KMS-11 (cell line): ENCODE results near the gene MCRS1.
"Not testable (repeated sequence)": the region's sequence is repeated elsewhere in the genome, so short reads cannot be mapped to it uniquely, and the experiment has no call there.

Experiments
- H2AFZ ChIP-seq: fragments of 200-600 bp; sonication (generic); 2 replicates; pipeline ENCODE4 v1.6.1; 2016; ENCODE audit warnings: antibody characterized with exemption, mixed run types, low read depth
- H3K27ac ChIP-seq: fragments of 200-600 bp; sonication (generic); 2 replicates; pipeline ENCODE4 v1.6.1; 2016; ENCODE audit warnings: mild to moderate bottlenecking, mixed run types
- H3K27me3 ChIP-seq: fragments of 200-600 bp; sonication (generic); 2 replicates; pipeline ENCODE4 v1.6.1; 2017; ENCODE audit warnings: mild to moderate bottlenecking, low read depth, mixed run types, moderate library complexity; ENCODE audit not compliant: insufficient read depth
- H3K36me3 ChIP-seq: fragments of 200-600 bp; sonication (generic); 2 replicates; pipeline ENCODE4 v1.6.1; 2017; ENCODE audit warnings: mild to moderate bottlenecking, mixed run types; ENCODE audit not compliant: insufficient read depth
- H3K4me1 ChIP-seq: fragments of 200-600 bp; sonication (generic); 2 replicates; pipeline ENCODE4 v1.6.1; 2016; ENCODE audit warnings: mild to moderate bottlenecking, low read depth, mixed run types; ENCODE audit not compliant: poor library complexity, severe bottlenecking
- H3K4me2 ChIP-seq: fragments of 200-600 bp; sonication (generic); 2 replicates; pipeline ENCODE4 v1.7.0; 2016; ENCODE audit warnings: mild to moderate bottlenecking, mixed run types
- H3K4me3 ChIP-seq: fragments of 200-600 bp; sonication (generic); IDR thresholded peaks from 2 replicates; pipeline ENCODE4 v1.6.1; 2017; ENCODE audit warnings: low read depth, low read length, mixed read lengths; ENCODE audit not compliant: insufficient read depth
- H3K79me2 ChIP-seq: fragments of 200-600 bp; sonication (generic); 2 replicates; pipeline ENCODE4 v1.6.1; 2016; ENCODE audit warnings: low read depth, mixed run types; ENCODE audit not compliant: insufficient read depth
- H3K9ac ChIP-seq: fragments of 200-600 bp; sonication (generic); 2 replicates; pipeline ENCODE4 v1.6.1; 2016; ENCODE audit warnings: mild to moderate bottlenecking, mixed run types
- H4K20me1 ChIP-seq: fragments of 200-600 bp; sonication (generic); 2 replicates; pipeline ENCODE4 v1.6.1; 2016; ENCODE audit warnings: mild to moderate bottlenecking, mixed run types; ENCODE audit not compliant: insufficient read depth
- TF ChIP-seq, protein P1 (sequence below): fragments of 200-600 bp; sonication (generic); conservative IDR thresholded peaks from 2 replicates; pipeline ENCODE4 v1.6.1; 2017; ENCODE audit warnings: low read depth, mild to moderate bottlenecking, antibody characterized with exemption, low read length, moderate library complexity, mixed read lengths

MCRS1 gene

DNA sequence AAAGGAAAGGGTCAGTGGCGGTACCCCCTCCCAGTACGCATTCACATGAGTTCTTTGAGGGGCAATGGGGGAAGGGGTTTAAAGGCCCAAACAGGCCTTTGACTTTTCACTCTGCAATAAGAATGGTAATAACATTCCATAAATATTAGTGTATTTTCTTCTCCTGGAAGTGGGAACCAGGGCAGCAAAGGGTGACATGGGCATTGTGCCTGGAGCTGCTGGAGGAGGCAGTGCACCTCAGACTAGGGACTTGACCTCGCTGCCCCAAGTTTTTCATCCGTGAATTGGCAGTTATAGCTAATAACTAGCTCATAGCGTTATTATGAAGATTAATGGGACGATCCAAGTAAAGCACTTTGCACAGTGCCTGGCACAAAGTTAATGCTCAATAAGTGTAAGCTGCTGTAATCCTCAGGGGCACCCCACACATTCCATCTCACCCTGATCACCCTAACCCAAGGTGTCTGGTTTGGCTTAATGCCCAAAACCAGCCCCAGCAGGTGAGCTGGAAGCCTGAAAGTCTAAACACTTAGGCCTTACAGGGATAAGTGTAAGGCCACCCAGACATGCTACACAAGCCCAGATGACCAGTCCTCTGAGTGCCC, 31.9 kb downstream of the MCRS1 start:
- TF ChIP-seq, protein P1, sequence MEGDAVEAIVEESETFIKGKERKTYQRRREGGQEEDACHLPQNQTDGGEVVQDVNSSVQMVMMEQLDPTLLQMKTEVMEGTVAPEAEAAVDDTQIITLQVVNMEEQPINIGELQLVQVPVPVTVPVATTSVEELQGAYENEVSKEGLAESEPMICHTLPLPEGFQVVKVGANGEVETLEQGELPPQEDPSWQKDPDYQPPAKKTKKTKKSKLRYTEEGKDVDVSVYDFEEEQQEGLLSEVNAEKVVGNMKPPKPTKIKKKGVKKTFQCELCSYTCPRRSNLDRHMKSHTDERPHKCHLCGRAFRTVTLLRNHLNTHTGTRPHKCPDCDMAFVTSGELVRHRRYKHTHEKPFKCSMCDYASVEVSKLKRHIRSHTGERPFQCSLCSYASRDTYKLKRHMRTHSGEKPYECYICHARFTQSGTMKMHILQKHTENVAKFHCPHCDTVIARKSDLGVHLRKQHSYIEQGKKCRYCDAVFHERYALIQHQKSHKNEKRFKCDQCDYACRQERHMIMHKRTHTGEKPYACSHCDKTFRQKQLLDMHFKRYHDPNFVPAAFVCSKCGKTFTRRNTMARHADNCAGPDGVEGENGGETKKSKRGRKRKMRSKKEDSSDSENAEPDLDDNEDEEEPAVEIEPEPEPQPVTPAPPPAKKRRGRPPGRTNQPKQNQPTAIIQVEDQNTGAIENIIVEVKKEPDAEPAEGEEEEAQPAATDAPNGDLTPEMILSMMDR, result no peak
- H4K20me1 ChIP-seq, result no peaks in the 10 kb centered on the region
- H3K27ac ChIP-seq, result no peak overlapping the region
- H3K27me3 ChIP-seq, result peaks cover 28% of the 10 kb centered on the region
- H2AFZ ChIP-seq, result no peak overlapping the region
- no peak overlapping the region for H3K4me3 ChIP-seq
- no peak overlapping the region for H3K4me2 ChIP-seq
- no peaks in the 10 kb centered on the region for H3K36me3 ChIP-seq
- H3K4me1 ChIP-seq, result peaks cover 27% of the 10 kb centered on the region
- H3K9ac ChIP-seq, result no peak overlapping the region
- H3K79me2 ChIP-seq, result no peaks in the 10 kb centered on the region

DNA sequence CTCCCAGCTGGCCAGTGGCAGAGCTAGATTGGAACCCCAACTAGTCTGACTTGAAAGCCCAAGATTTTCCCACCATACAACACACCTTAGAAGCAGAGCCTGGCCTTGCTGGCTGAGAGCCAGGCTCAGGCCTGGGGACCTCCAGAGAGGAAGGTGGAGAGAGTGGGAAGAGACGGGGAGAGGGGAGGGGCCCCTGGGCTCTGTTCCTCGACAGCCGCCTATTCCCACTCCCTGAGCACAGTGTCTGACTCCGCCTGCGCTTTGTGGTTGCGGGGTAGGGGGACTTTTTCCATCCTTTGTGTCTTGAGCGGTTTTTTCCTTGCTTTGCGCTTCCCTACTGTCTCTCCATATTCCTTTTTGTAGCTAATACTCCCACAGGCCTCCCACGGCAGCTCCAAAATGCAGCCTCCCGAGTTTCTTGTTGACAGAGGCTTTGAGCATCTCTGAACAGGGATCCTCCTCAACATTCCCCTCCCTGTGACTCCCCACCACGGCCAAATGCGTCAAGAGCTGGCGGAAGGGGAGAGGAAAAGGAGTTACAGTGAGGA, 33.1 kb downstream of the MCRS1 start:
- no peaks in the 10 kb centered on the region for H3K79me2 ChIP-seq
- H3K4me1 ChIP-seq, result peaks cover 27% of the 10 kb centered on the region
- H3K4me3 ChIP-seq, result no peak overlapping the region
- H3K9ac ChIP-seq, result no peak overlapping the region
- no peaks in the 10 kb centered on the region for H3K36me3 ChIP-seq
- no peak overlapping the region for H3K27ac ChIP-seq
- H2AFZ ChIP-seq, result no peak overlapping the region
- no peaks in the 10 kb centered on the region for H4K20me1 ChIP-seq
- peaks cover 22% of the 10 kb centered on the region for H3K27me3 ChIP-seq
- H3K4me2 ChIP-seq, result no peak overlapping the region
- TF ChIP-seq, protein P1, result no peak

DNA sequence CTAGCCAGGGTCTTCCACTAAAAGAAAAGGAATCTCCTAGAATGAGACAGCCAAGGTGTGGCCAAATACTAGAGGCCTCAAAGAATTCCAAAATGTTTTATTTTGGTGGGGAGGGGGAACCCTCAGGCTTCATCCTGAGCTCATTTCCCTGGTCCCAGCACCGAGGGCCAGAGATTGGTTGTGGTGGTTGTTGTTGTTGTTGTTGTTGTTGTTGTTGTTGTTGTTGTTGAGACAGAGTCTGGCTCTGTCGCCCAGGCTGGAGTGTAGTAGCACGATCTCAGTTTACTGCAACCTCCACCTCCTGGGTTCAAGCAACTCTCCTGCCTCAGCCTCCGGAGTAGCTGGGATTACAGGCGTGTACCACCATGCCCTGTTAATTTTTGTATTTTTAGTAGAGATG, 33.8 kb downstream of the MCRS1 start:
- H3K4me1 ChIP-seq, result peaks cover 24% of the 10 kb centered on the region
- not testable (repeated sequence) for H3K4me3 ChIP-seq, H4K20me1 ChIP-seq, H3K79me2 ChIP-seq, H2AFZ ChIP-seq, H3K36me3 ChIP-seq, H3K4me2 ChIP-seq, H3K27ac ChIP-seq, H3K9ac ChIP-seq
- H3K27me3 ChIP-seq, result peaks cover 17% of the 10 kb centered on the region

DNA sequence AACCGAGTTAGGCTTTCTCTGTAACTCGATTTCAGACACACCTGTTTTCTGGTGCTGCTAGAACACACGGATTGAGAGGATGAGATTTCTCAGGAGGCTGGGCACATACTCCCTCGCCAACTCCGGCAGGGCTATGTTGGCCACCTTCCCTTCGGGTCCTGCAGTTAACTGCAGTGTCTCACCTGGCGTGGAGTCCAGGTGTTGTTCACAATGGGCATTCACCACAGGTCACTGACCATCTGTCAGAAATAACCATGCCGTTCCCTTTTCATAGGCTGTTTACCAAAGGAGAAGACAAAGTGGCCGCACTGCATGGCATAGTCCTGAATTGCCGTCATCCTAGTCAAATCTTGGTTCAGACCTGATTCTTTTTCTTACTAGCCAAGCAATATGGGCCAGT, 34.6 kb downstream of the MCRS1 start:
- H3K27me3 ChIP-seq, result peaks cover 17% of the 10 kb centered on the region
- no peak overlapping the region for H3K4me2 ChIP-seq
- H2AFZ ChIP-seq, result no peak overlapping the region
- no peaks in the 10 kb centered on the region for H4K20me1 ChIP-seq
- TF ChIP-seq, protein P1, result no peak
- H3K79me2 ChIP-seq, result no peaks in the 10 kb centered on the region
- H3K9ac ChIP-seq, result no peak overlapping the region
- no peak overlapping the region for H3K27ac ChIP-seq
- H3K4me3 ChIP-seq, result no peak overlapping the region
- H3K4me1 ChIP-seq, result peaks cover 24% of the 10 kb centered on the region
- no peaks in the 10 kb centered on the region for H3K36me3 ChIP-seq

DNA sequence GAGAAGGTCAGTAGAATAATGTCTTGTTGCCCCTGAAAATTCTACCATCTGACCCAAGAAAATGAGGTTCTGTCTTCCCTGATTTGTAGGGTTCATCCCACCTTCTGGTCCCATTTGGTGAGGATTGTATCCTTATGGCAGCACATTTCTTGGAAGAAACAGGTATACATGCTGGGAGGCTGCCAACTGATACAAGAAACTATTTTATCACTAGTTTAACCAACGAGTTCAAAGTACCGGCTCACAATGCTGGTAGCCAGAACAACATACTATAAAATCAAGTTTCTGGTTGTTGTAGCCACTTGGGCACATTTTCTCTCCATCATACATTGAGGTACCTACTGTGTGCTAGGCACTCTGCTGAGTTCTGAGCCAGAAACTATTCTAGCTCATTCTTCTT, 36.2 kb downstream of the MCRS1 start:
- Histone ChIP-seq H4K20me1 (no peaks in the 10 kb centered on the region), H3K27ac (no peak overlapping the region), H2AFZ (no peak overlapping the region), H3K4me1 (peaks cover 8% of the 10 kb centered on the region), H3K9ac (no peak overlapping the region), H3K27me3 (peaks cover 2% of the 10 kb centered on the region; the same call in 1 of the 2 replicates), H3K36me3 (no peaks in the 10 kb centered on the region), H3K79me2 (no peaks in the 10 kb centered on the region), H3K4me3 (no peak overlapping the region), H3K4me2 (no peak overlapping the region)
- TF ChIP-seq, protein P1, result no peak
